ENCODE measurements around the gene LRRC8A. TPM values are rescaled to one million over a fixed set of nuclear protein-coding genes. Genes with fewer than 3 reads are reported as not detected.
"Not testable (repeated sequence)": the region's sequence is repeated elsewhere in the genome, so short reads cannot be mapped to it uniquely, and the experiment has no call there.

The LRRC8A gene
- total and polyA plus RNA-seq, 5 donors = 22.5 to 49.8 (median 28.0) TPM

GRCh38 chr9:128870128-128870940, 11.6 kb upstream of the LRRC8A start:
- 84% methylated on average over 7 of the region's 7 CpGs for WGBS
- intact Hi-C loops (cut with DNase I) = no loop called here
- Histone ChIP-seq H3K27me3 (ENCODE audit: control insufficient read depth, insufficient read depth) (no peaks in the 10 kb centered on the region), H3K4me1 (ENCODE audit: control insufficient read depth, insufficient read depth, low read length) (no peaks in the 10 kb centered on the region), H3K27ac (ENCODE audit: low read length) (no peak overlapping the region), H3K9me3 (ENCODE audit: control insufficient read depth, low read length) (no peaks in the 10 kb centered on the region), H3K4me3 (ENCODE audit: low read length) (no peak overlapping the region)
- ATAC-seq (no peak), DNase-seq (no peak)

GRCh38 chr9:128870941-128871265, 11.0 kb upstream of the LRRC8A start:
- DNase-seq; H3K9me3 ChIP-seq (ENCODE audit: control insufficient read depth, low read length); ATAC-seq; H3K4me1 ChIP-seq (ENCODE audit: control insufficient read depth, insufficient read depth, low read length); intact Hi-C loops (cut with DNase I); H3K4me3 ChIP-seq (ENCODE audit: low read length); H3K27ac ChIP-seq (ENCODE audit: low read length); H3K27me3 ChIP-seq (ENCODE audit: control insufficient read depth, insufficient read depth): not testable (repeated sequence)
- 89% methylated on average over 7 of the region's 7 CpGs for WGBS

GRCh38 chr9:128877852-128878251, 4.1 kb upstream of the LRRC8A start:
- 77% methylated on average over 5 of the region's 5 CpGs for WGBS
- no peak overlapping the region for H3K4me3 ChIP-seq (ENCODE audit: low read length)
- H3K27ac ChIP-seq (ENCODE audit: low read length) = peak overlapping the region; percentile 62
- intact Hi-C loops (cut with DNase I) = no loop called here
- no peaks in the 10 kb centered on the region for H3K9me3 ChIP-seq (ENCODE audit: control insufficient read depth, low read length)
- DNase-seq = no peak
- no peaks in the 10 kb centered on the region for H3K27me3 ChIP-seq (ENCODE audit: control insufficient read depth, insufficient read depth)
- no peak for ATAC-seq
- peaks cover 8% of the 10 kb centered on the region for H3K4me1 ChIP-seq (ENCODE audit: control insufficient read depth, insufficient read depth, low read length)

GRCh38 chr9:128882677-128883603, 1.0 kb downstream of the LRRC8A start:
- intact Hi-C loops (cut with DNase I) = loop anchor here in 3 of 4 donors (5.0 kb wide), 1 partner anchor 39 kb away; the partner anchor contains the start of gene PHYHD1 (in 3 of the 3)

GRCh38 chr9:128884164-128884563, 2.2 kb downstream of the LRRC8A start:
- no peak for DNase-seq
- Histone ChIP-seq H3K9me3 (ENCODE audit: control insufficient read depth, low read length) (no peaks in the 10 kb centered on the region), H3K27me3 (ENCODE audit: control insufficient read depth, insufficient read depth) (no peaks in the 10 kb centered on the region), H3K4me3 (ENCODE audit: low read length) (no peak overlapping the region), H3K4me1 (ENCODE audit: control insufficient read depth, insufficient read depth, low read length) (peaks cover 23% of the 10 kb centered on the region), H3K27ac (ENCODE audit: low read length) (peak overlapping the region; percentile 0)
- 46% methylated on average over 2 of the region's 2 CpGs for WGBS
- no peak for ATAC-seq
- intact Hi-C loops (cut with DNase I) = loop anchor here in 3 of 4 donors (5.0 kb wide), 1 partner anchor 38 kb away; the partner anchor contains the start of gene PHYHD1 (in 3 of the 3)

More at GRCh38 chr9:128882677-128883603, 1.0 kb downstream of the LRRC8A start:
- ATAC-seq (peak in 1 of 2 donors; percentile 6), DNase-seq (peak in 2 of 3 donors; percentile 63 to 66)
- under 1% methylated on average over 19 of the region's 19 CpGs for WGBS
- Histone ChIP-seq H3K27me3 (ENCODE audit: control insufficient read depth, insufficient read depth) (no peaks in the 10 kb centered on the region), H3K9me3 (ENCODE audit: control insufficient read depth, low read length) (no peaks in the 10 kb centered on the region), H3K27ac (ENCODE audit: low read length) (peak overlapping the region; percentile 97), H3K4me1 (ENCODE audit: control insufficient read depth, insufficient read depth, low read length) (peaks cover 18% of the 10 kb centered on the region), H3K4me3 (ENCODE audit: low read length) (peak overlapping the region; percentile 90)

- Histone ChIP-seq H3K27me3 (ENCODE audit: control insufficient read depth, insufficient read depth) (no peaks in the 10 kb centered on the region), H3K4me3 (ENCODE audit: low read length) (no peak overlapping the region), H3K27ac (ENCODE audit: low read length) (peak overlapping the region; percentile 44), H3K4me1 (ENCODE audit: control insufficient read depth, insufficient read depth, low read length) (peaks cover 18% of the 10 kb centered on the region), H3K9me3 (ENCODE audit: control insufficient read depth, low read length) (no peaks in the 10 kb centered on the region)
- WGBS = 86% methylated on average over 8 of the region's 8 CpGs
- intact Hi-C loops (cut with DNase I) = no loop called here
- no peak for DNase-seq
- no peak for ATAC-seq
Measured at GRCh38 chr9:128885376-128885775, 3.4 kb downstream of the LRRC8A start.

- no peak for ATAC-seq
- Histone ChIP-seq H3K4me3 (ENCODE audit: low read length) (no peak overlapping the region), H3K27ac (ENCODE audit: low read length) (peak overlapping the region; percentile 44), H3K4me1 (ENCODE audit: control insufficient read depth, insufficient read depth, low read length) (peaks cover 18% of the 10 kb centered on the region), H3K27me3 (ENCODE audit: control insufficient read depth, insufficient read depth) (no peaks in the 10 kb centered on the region), H3K9me3 (ENCODE audit: control insufficient read depth, low read length) (no peaks in the 10 kb centered on the region)
- intact Hi-C loops (cut with DNase I) = no loop called here
- 60% methylated on average over 15 of the region's 15 CpGs for WGBS
- no peak for DNase-seq
Measured at GRCh38 chr9:128885798-128886197, 3.9 kb downstream of the LRRC8A start.

GRCh38 chr9:128886211-128886891, 4.4 kb downstream of the LRRC8A start:
- Histone ChIP-seq H3K27ac (ENCODE audit: low read length) (peak overlapping the region; percentile 44), H3K4me1 (ENCODE audit: control insufficient read depth, insufficient read depth, low read length) (peaks cover 19% of the 10 kb centered on the region), H3K9me3 (ENCODE audit: control insufficient read depth, low read length) (no peaks in the 10 kb centered on the region), H3K4me3 (ENCODE audit: low read length) (no peak overlapping the region), H3K27me3 (ENCODE audit: control insufficient read depth, insufficient read depth) (no peaks in the 10 kb centered on the region)
- DNase-seq = no peak
- intact Hi-C loops (cut with DNase I) = no loop called here
- no peak for ATAC-seq
- WGBS = 47% methylated on average over 13 of the region's 13 CpGs

- H3K27ac ChIP-seq (ENCODE audit: low read length) = no peak overlapping the region
- H3K4me1 ChIP-seq (ENCODE audit: control insufficient read depth, insufficient read depth, low read length) = peaks cover 22% of the 10 kb centered on the region
- 98% methylated on average over 3 of the region's 3 CpGs for WGBS
- DNase-seq = no peak
- H3K4me3 ChIP-seq (ENCODE audit: low read length) = no peak overlapping the region
- no peak for ATAC-seq
- no peaks in the 10 kb centered on the region for H3K9me3 ChIP-seq (ENCODE audit: control insufficient read depth, low read length)
- no peaks in the 10 kb centered on the region for H3K27me3 ChIP-seq (ENCODE audit: control insufficient read depth, insufficient read depth)
- intact Hi-C loops (cut with DNase I) = no loop called here
Measured at GRCh38 chr9:128887049-128887448, 5.1 kb downstream of the LRRC8A start.

- Histone ChIP-seq H3K4me1 (ENCODE audit: control insufficient read depth, insufficient read depth, low read length) (peaks cover 27% of the 10 kb centered on the region), H3K27ac (ENCODE audit: low read length) (peak overlapping the region; percentile 33), H3K9me3 (ENCODE audit: control insufficient read depth, low read length) (no peaks in the 10 kb centered on the region), H3K27me3 (ENCODE audit: control insufficient read depth, insufficient read depth) (no peaks in the 10 kb centered on the region), H3K4me3 (ENCODE audit: low read length) (no peak overlapping the region)
- DNase-seq (peak in 1 of 3 donors; percentile 61), ATAC-seq (peak in 1 of 2 donors; percentile 16)
- 43% methylated on average over 9 of the region's 9 CpGs for WGBS
- intact Hi-C loops (cut with DNase I) = no loop called here
Measured at GRCh38 chr9:128887914-128888350, 6.0 kb downstream of the LRRC8A start.

Data from right cardiac atrium (tissue), 5 donors.